SU-DHL-6 (cell line): ENCODE results near the gene RTL3.

Experiments used
- H2AFZ ChIP-seq: fragments of 200-600 bp; sonication (generic); 2 replicates; pipeline ENCODE4 v1.6.1; 2014; ENCODE audit warnings: low read depth, mild to moderate bottlenecking, moderate library complexity, mixed read lengths, antibody characterized with exemption, low read length; ENCODE audit not compliant: severe bottlenecking
- H3F3A ChIP-seq: fragments of 200-600 bp; shearing (Covaris generic); 2 replicates; pipeline ENCODE4 v1.6.0; 2016; ENCODE audit warnings: antibody characterized with exemption, mild to moderate bottlenecking; ENCODE audit not compliant: insufficient read depth
- H3K27ac ChIP-seq: fragments of 200-600 bp; sonication (generic); 2 replicates; pipeline ENCODE4 v1.5.1; 2016; ENCODE audit warnings: low read depth, mild to moderate bottlenecking, low read length, moderate library complexity, mixed read lengths
- H3K27me3 ChIP-seq: fragments of 200-600 bp; sonication (generic), shearing (Covaris generic); 2 replicates; pipeline ENCODE4 v1.6.0; 2014; ENCODE audit warnings: mild to moderate bottlenecking, low read length
- H3K36me3 ChIP-seq: fragments of 200-600 bp; sonication (generic); 2 replicates; pipeline ENCODE4 v1.6.1; 2014; ENCODE audit warnings: mild to moderate bottlenecking, low read length, mixed read lengths
- H3K4me2 ChIP-seq: fragments of 300-600, 200-600 bp; shearing (Covaris generic), sonication (generic); 2 replicates; pipeline ENCODE4 v1.6.0; 2014; ENCODE audit warnings: low read length, low read depth, mild to moderate bottlenecking; ENCODE audit not compliant: poor library complexity, severe bottlenecking
- H3K4me3 ChIP-seq: fragments of 200-600 bp; sonication (generic); 2 replicates; pipeline ENCODE4 v1.5.1; 2014; ENCODE audit warnings: antibody characterized with exemption, low read length, mild to moderate bottlenecking, mixed read lengths; ENCODE audit not compliant: insufficient read depth, poor library complexity, severe bottlenecking
- H3K79me2 ChIP-seq: fragments of 200-600 bp; sonication (generic); 2 replicates; pipeline ENCODE4 v1.6.1; 2014; ENCODE audit warnings: mild to moderate bottlenecking, low read length, moderate library complexity; ENCODE audit not compliant: insufficient read depth
- H3K9ac ChIP-seq: fragments of 200-600 bp; sonication (generic); 2 replicates; pipeline ENCODE4 v1.7.0; 2014; ENCODE audit warnings: mild to moderate bottlenecking, low read length
- H3K9me2 ChIP-seq: fragments of 200-600 bp; sonication (generic); replicated peaks from 2 replicates; pipeline ENCODE4 v1.6.1; 2014; ENCODE audit warnings: low read length; ENCODE audit not compliant: insufficient read depth
- H3K9me3 ChIP-seq: fragments of 200-600 bp; sonication (generic); 2 replicates; pipeline ENCODE4 v1.6.1; 2014; ENCODE audit warnings: low read length, mixed read lengths; ENCODE audit not compliant: insufficient read depth
- H4K20me1 ChIP-seq: fragments of 200-600 bp; sonication (generic); 2 replicates; pipeline ENCODE4 v1.6.1; 2014; ENCODE audit warnings: low read depth, mild to moderate bottlenecking, antibody characterized with exemption, low read length, moderate library complexity, mixed read lengths
- EZH2phosphoT487 ChIP-seq: fragments of 200-600 bp; sonication (generic), shearing (Covaris generic); conservative IDR thresholded peaks from 2 replicates; pipeline ENCODE4 v1.6.1; 2018; ENCODE audit warnings: mild to moderate bottlenecking, antibody characterized with exemption, low read length, moderate library complexity, mixed read lengths
- TF ChIP-seq, protein P1 (sequence below): fragments of 200-600 bp; sonication (generic); IDR thresholded peaks from one replicate; pipeline ENCODE4 v1.5.1; 2017; ENCODE audit warnings: antibody characterized with exemption, mild to moderate bottlenecking, low read length, moderate library complexity; ENCODE audit not compliant: insufficient read depth, poor library complexity, severe bottlenecking

Gene RTL3

DNA sequence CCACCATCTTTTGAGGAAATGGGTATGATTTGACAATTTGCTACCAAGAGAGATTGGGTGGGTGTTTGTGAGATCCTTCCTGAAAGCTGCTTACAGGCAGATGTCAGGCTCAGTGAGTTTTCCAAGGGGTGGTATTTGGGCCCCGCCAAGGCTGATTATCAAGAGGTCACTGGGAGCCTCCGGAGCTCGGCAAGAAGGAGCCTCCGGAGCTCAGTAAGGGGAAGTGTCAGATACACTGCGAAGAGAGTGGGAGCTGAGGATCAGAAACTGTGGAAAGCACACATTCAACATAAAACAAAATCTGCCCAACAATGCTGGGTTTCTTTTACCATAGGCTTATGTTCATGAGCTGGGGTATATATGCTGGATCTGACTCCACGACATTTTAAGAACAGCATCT lies 714 bp downstream of the RTL3 start:
- no peaks in the 10 kb centered on the region for H3F3A ChIP-seq
- H3K4me2 ChIP-seq: no peak overlapping the region
- H3K4me3 ChIP-seq: no peak overlapping the region
- no peak overlapping the region for H3K9ac ChIP-seq
- no peak overlapping the region for H3K27ac ChIP-seq
- H3K9me3 ChIP-seq: no peaks in the 10 kb centered on the region
- no peaks in the 10 kb centered on the region for H3K27me3 ChIP-seq
- no peak for TF ChIP-seq EZH2phosphoT487
- TF ChIP-seq, protein P1, sequence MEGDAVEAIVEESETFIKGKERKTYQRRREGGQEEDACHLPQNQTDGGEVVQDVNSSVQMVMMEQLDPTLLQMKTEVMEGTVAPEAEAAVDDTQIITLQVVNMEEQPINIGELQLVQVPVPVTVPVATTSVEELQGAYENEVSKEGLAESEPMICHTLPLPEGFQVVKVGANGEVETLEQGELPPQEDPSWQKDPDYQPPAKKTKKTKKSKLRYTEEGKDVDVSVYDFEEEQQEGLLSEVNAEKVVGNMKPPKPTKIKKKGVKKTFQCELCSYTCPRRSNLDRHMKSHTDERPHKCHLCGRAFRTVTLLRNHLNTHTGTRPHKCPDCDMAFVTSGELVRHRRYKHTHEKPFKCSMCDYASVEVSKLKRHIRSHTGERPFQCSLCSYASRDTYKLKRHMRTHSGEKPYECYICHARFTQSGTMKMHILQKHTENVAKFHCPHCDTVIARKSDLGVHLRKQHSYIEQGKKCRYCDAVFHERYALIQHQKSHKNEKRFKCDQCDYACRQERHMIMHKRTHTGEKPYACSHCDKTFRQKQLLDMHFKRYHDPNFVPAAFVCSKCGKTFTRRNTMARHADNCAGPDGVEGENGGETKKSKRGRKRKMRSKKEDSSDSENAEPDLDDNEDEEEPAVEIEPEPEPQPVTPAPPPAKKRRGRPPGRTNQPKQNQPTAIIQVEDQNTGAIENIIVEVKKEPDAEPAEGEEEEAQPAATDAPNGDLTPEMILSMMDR: no peak
- H3K79me2 ChIP-seq: no peaks in the 10 kb centered on the region
- no peaks in the 10 kb centered on the region for H4K20me1 ChIP-seq
- no peaks in the 10 kb centered on the region for H3K36me3 ChIP-seq
- no peak overlapping the region for H2AFZ ChIP-seq
- H3K9me2 ChIP-seq: no peaks in the 10 kb centered on the region

- no peaks in the 10 kb centered on the region for H3K79me2 ChIP-seq
- no peak overlapping the region for H3K9ac ChIP-seq
- no peak overlapping the region for H3K27ac ChIP-seq
- H2AFZ ChIP-seq: no peak overlapping the region
- no peaks in the 10 kb centered on the region for H3F3A ChIP-seq
- H3K36me3 ChIP-seq: no peaks in the 10 kb centered on the region
- no peaks in the 10 kb centered on the region for H4K20me1 ChIP-seq
- TF ChIP-seq, protein P1: no peak
- TF ChIP-seq EZH2phosphoT487: no peak
- H3K27me3 ChIP-seq: no peaks in the 10 kb centered on the region
- no peaks in the 10 kb centered on the region for H3K9me2 ChIP-seq
- H3K4me3 ChIP-seq: no peak overlapping the region
- H3K9me3 ChIP-seq: no peaks in the 10 kb centered on the region
- no peak overlapping the region for H3K4me2 ChIP-seq
Measured at GRCh38 chrX:78655642-78656041, 3.5 kb downstream of the RTL3 start.

GRCh38 chrX:78653118-78653822 lies 5.9 kb downstream of the RTL3 start:
- Histone ChIP-seq H3K4me2 (no peak overlapping the region), H3K79me2 (no peaks in the 10 kb centered on the region), H3K9me2 (no peaks in the 10 kb centered on the region), H3K27ac (no peak overlapping the region), H2AFZ (no peak overlapping the region), H3K9me3 (no peaks in the 10 kb centered on the region), H4K20me1 (no peaks in the 10 kb centered on the region), H3K36me3 (no peaks in the 10 kb centered on the region), H3K4me3 (no peak overlapping the region), H3F3A (no peaks in the 10 kb centered on the region), H3K9ac (no peak overlapping the region), H3K27me3 (no peaks in the 10 kb centered on the region)
- TF ChIP-seq, protein P1: no peak
- TF ChIP-seq EZH2phosphoT487: no peak
